Measurements from ENCODE around the gene KLHL6.

KLHL6 gene

GRCh38 chr3:183506674-183507320, 48.7 kb downstream of the KLHL6 start:
- no peak for DNase-seq (ENCODE audit: low read depth in 2 of 2)

DNA sequence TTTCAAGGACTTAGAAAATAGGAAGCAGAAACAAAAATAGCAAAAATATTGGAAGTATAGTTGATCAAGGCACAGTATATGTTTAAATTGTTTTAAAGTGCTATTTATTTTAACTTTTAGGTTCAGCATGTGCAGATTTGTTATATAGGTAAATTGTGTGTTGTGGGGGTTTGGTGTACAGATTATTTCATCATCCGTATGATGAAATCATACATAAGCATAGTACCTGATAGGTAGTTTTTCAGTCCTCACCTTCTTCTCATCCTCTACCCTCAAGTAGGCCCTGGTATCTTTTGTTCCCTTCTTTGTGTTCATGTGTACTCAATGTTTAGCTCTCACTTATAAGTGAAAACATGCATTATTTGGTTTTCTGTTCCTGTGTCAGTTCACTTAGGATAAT, 50.9 kb downstream of the KLHL6 start:
- DNase-seq (ENCODE audit: low read depth in 2 of 2) = no peak

GRCh38 chr3:183503746-183504145, 51.8 kb downstream of the KLHL6 start:
- no peak for DNase-seq (ENCODE audit: low read depth in 2 of 2)

DNA sequence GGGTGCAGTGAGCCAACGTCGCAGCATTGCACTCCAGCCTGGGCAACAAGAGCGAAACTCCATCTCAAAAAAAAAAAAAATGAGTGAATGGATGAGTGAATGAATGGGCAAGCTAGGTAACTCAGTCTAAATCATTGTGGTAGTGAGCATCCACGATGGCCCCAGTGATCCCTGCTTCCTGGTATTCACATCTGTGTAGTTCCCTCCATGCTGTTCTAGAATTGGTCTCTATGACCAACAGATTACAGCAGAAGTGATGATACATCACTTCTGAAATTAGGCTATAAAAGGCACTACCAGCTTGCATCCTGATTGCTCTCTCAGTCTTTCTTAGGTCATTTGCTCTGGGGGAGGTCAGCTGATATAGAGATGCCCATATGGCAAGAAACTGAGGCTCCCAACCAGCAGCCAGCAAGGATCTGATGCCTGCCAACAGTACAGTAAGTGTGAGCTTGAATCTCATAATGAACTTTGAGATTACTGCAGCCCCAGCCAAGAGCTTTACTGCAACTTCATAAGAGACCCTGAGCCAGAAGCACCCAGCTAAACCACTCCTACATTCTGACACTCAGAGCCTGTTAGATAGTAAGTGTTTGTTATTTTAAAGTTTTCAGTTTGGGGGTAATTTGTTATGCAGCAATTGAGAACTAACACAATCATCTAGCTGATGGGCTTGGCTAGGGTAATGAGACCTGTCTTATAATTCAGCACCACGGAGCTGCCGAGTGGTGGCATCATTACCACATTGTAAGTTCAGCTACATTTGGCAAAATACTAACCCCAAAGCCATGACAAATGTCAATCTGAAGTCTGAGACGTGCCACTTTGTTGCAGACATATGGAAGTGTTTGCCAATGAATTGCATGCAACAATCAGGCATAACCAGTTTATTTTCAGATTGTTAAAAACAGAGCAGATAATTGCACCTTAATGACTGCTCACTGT, 53.0 kb downstream of the KLHL6 start:
- no peak for DNase-seq (ENCODE audit: low read depth in 2 of 2)

DNA sequence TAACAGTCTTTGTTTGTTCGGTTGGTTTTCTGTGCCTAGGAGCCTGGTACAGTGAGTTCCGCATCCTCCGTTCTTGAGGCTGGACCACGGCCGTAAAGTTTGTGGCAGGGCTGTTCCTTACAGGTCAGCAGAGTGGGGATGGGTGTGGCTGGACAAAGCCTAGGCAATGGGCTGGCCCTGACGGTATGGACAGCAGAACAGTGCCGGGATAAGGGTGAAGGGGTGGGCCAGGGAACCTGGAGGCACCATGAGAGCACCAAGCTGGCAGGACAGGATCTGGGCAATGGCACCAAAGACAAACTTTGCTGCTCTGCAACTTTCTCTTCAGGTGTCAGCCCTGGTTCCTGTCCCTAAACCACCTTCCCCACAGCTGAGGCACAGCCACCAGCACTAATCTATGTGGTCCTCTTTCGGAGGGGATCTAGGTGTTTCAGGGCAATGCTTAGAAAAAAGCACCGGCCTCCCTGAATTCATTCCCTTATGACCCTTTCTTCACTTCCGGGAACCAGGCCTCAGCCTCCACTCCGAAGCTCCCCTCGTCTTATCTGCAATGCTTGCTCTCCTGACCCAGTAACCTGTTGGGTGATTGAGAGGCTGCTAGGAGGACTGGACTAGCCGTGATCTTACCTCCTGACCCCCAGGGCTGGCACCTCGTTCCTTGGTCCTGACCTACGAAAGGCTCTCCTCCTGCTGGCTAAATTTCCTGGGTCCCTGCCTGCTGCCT, 54.4 kb downstream of the KLHL6 start:
- no peak for DNase-seq (ENCODE audit: low read depth in 2 of 2)

DNA sequence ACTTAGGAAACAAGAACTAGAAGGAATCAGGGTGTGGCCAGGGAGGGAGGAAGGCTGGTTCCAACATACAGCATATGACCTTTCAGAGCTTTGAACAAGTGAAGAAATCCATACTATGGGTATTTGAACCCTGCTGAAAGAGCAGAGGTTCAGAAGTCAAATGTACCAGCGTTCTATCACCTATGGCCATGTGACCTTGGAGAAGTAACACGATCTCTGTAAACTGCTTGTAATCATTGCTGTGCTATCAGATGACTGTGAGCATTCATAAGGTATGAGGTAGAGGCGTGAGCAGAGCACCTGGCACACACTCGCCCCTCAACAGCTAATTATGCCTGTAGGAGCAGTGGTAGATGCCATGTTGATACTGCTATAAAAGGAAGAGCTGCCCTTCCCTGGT, 55.2 kb downstream of the KLHL6 start:
- no peak for DNase-seq (ENCODE audit: low read depth in 2 of 2)

GRCh38 chr3:183498634-183499033, 56.9 kb downstream of the KLHL6 start:
- DNase-seq (ENCODE audit: low read depth in 2 of 2) = no peak

- no peak for DNase-seq (ENCODE audit: low read depth in 2 of 2)
Observed at GRCh38 chr3:183497313-183497712, 58.2 kb downstream of the KLHL6 start.

DNA sequence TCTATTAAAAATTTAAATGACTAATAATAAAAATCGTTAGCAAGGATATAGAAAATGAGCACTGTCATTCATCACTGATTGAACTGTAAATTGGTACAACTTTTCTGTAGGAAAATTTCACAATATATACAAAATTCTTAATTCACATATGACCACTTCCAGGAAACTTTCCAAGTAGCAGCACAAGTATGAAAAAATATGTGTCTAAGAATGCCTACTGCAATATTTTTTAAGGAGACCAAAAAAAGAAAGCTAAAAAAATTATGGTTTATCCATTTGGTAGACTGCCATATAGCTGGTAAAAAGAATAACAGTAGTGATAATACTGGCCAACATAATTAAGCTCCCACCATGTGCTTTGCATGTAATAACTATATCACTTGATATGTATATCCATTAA, 59.2 kb downstream of the KLHL6 start:
- no peak for DNase-seq (ENCODE audit: low read depth in 2 of 2)

- DNase-seq (ENCODE audit: low read depth in 2 of 2) = no peak
Observed at GRCh38 chr3:183494341-183494740, 61.2 kb downstream of the KLHL6 start.

- DNase-seq (ENCODE audit: low read depth in 2 of 2) = no peak
Observed at GRCh38 chr3:183493296-183494045, 62.0 kb downstream of the KLHL6 start.

- no peak for DNase-seq (ENCODE audit: low read depth in 2 of 2)
Observed at GRCh38 chr3:183492849-183493179, 62.7 kb downstream of the KLHL6 start.

DNA sequence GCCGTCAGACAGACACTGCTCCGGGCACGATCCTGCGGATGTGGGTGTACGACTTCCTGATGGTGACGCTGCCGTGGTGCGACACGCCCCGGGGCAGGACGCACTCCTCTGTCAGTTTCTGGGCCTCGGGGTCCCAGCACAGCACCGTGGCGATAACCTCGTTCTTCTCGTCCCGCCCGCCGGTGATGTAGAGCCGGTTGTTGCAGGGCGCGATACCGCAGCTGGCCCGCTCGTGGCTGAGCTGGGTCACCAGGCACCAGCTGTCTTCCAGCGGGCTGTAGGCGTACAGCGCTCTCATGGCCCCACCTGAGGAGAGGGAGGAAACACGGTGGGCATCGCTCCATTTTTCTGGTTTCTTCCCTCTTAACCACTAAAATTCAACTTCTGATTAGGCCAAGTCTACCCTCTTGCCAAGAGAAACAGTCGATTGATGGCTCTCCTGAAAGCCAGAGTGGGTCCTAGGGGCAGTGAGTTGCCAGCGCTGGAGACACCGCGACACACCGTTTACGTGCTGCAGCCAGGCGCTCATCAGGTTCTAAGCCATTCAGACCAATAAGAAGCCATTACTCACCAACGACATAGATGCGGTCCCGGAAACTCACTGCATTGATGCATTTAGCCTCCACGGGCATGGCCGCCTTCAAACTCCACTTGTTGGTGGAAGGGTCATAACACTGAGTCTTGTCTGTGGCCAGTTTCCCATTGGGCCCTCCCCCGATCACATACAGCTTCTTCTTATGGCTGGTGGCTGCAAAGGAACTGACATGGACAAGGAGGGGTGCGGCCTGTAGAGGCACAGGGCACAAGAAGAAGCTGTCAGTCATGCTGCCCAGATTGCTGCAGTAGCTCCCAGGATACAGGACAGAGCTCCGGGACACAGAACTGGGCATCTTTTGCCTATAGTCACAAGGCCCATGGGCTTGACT, 63.3 kb downstream of the KLHL6 start:
- DNase-seq (ENCODE audit: low read depth in 2 of 2) = no peak

- no peak for DNase-seq (ENCODE audit: low read depth in 2 of 2)
Observed at GRCh38 chr3:183491109-183491922, 64.2 kb downstream of the KLHL6 start.

DNA sequence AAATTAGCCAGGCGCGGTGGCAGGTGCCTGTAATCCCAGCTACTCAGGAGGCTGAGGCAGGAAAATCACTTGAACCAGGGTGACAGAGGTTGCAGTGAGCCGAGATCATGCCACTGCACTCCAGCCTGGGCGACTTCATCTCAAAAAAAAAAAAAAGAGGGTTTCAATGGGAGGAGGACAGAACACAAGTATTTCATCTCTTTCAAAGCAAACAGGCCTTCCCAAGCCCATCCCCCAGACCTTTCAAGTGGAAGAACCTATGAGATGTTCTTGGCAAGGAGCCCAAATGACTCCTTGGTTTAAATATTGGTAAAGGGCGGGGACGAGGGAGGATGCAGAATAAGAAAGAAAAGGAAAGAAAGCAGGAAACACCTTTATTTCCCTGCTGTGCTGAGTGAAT, 64.9 kb downstream of the KLHL6 start:
- no peak for DNase-seq (ENCODE audit: low read depth in 2 of 2)

GRCh38 chr3:183490211-183490601, 65.3 kb downstream of the KLHL6 start:
- no peak for DNase-seq (ENCODE audit: low read depth in 2 of 2)

DNA sequence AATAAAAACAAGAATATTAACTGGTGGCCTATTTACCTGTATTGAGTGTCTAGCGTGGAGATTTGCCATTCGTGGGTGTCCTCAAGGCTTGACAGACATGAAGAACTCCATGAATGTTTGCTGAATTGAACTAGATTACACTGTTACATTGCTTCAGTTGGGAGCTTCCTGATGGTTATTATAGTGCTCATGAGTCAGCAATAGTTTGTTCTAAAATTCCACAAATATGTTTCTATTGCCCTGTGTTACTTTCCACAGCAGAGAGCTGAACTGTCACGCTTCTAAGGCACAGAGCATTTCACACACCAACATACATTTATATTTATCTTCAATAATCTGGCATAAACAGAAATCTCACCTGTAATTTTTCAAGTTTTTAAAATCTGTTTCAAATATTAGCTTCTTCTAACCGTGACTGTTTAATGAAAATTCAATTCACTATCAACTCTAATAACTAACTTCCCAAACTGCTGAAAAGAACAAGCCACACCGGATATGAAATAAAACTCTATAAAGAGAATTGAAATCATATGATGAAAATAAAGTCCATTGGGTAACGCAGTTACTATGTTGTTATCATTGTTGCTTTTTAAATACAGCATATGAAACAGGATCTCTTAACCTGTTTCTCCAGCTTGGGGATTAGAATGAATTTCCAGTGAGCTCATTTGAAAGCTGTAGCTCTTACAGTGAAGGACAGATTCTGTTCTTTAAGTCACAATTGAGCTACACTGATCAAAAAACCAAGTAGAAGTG, 65.9 kb downstream of the KLHL6 start:
- DNase-seq (ENCODE audit: low read depth in 2 of 2) = no peak

DNA sequence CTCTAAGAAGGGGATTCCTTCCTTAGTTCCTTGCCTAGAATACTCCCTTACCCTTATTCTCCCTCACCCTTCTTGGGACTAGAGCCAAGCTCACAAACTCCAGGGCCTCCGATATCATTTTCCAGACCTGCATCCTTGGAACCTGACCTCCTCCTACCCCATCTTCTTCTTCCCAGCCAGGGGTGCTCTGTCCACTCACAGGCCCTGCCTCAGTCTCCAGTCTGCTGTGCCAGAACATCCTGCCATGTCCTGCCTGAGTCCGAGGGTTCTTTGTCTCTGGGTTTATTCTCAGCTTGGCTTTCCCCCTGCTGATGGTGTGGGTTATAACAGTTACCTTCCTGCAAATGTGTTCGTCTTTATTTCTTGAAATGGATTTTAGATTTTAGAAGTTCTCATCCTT, 67.2 kb downstream of the KLHL6 start:
- no peak for DNase-seq (ENCODE audit: low read depth in 2 of 2)

GRCh38 chr3:183487896-183488295, 67.6 kb downstream of the KLHL6 start:
- DNase-seq (ENCODE audit: low read depth in 2 of 2) = no peak

Measured in stimulated activated CD4-positive, alpha-beta T cell treated with anti-CD3 and anti-CD28 coated beads, Interleukin-1b, Interleukin-23, amount 100 ng/mL, for 1 hour (primary cell).